Fibroblast of the aortic adventitia (primary cell): Measurements from ENCODE around the gene CSNK1A1. TPM values are rescaled to one million over a fixed set of nuclear protein-coding genes. Genes with fewer than 3 reads are reported as not detected.
A peak's percentile ranks its signal among the peaks of the same experiment; 100 is the strongest.

Experiments
- DNase-seq: peaks from one replicate; pipeline ENCODE4 v3.0.0-alpha.2; 2010; ENCODE audit warnings: low read depth
- H3K4me3 ChIP-seq: 2 replicates; pipeline ENCODE4 v1.5.1; 2011; ENCODE audit warnings: low read depth, mild to moderate bottlenecking, control low read depth, low read length, moderate library complexity
- total RNA-seq: library from RNA; depleted of rRNA; stranded (reverse); fragments of >200 nt; gene quantifications from 2 replicates; pipeline ENCODE4 v1.2.3, GENCODE V29; 2012; ENCODE audit warnings: low replicate concordance
- TF ChIP-seq, protein P1 (sequence below): IDR thresholded peaks from 2 replicates; pipeline ENCODE4 v1.5.1; 2011; ENCODE audit warnings: mild to moderate bottlenecking, low read length, control low read depth, inconsistent platforms; ENCODE audit not compliant: insufficient read depth

Gene CSNK1A1
- total RNA-seq, 1 donor = 394 TPM

DNA sequence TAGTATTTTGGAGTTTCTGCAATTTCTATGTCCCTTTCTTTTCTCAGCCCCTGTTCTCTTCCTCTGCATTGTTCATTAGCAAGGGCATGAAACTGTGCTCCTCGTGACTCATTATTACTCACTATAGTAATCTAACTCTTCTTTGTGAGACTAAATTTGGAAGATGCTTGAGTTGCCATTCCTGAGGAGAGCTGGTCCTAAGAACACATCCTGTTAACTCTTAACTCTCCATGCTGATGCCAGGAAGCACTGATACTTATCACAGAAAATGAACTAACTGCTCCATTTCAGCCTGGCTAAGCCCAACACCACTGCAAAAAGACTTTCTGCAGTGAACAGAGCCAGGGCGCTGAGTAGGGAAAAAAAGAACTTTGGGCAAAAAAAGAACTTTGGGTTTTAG lies 10.6 kb upstream of the CSNK1A1 start:
- H3K4me3 ChIP-seq = peak overlapping the region; percentile 50

DNA sequence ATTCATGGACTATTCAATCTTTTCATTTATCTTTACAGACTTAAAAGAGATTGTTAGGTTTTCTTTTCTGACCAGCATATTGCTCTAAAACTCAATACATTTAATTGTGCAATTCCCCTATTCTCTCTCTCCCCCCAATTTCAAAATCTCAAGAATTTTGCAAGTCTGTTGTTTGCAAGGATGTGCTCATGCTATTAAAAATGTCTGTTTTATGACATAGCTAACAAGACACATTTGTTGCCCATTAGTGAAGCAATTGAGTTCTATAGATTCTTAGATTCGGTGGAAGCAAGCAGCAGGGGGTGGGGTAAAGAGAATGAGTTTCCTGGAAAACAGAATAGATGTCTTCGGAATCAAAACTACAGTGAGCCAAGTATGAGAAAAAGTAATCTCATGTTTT lies 8.5 kb upstream of the CSNK1A1 start:
- DNase-seq = peak; percentile 49
- TF ChIP-seq, protein P1, sequence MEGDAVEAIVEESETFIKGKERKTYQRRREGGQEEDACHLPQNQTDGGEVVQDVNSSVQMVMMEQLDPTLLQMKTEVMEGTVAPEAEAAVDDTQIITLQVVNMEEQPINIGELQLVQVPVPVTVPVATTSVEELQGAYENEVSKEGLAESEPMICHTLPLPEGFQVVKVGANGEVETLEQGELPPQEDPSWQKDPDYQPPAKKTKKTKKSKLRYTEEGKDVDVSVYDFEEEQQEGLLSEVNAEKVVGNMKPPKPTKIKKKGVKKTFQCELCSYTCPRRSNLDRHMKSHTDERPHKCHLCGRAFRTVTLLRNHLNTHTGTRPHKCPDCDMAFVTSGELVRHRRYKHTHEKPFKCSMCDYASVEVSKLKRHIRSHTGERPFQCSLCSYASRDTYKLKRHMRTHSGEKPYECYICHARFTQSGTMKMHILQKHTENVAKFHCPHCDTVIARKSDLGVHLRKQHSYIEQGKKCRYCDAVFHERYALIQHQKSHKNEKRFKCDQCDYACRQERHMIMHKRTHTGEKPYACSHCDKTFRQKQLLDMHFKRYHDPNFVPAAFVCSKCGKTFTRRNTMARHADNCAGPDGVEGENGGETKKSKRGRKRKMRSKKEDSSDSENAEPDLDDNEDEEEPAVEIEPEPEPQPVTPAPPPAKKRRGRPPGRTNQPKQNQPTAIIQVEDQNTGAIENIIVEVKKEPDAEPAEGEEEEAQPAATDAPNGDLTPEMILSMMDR = no peak
- no peak overlapping the region for H3K4me3 ChIP-seq

More for the DNA sequence above, 10.6 kb upstream of the CSNK1A1 start:
- peak; percentile 97 for DNase-seq
- TF ChIP-seq, protein P1 = no peak

DNA sequence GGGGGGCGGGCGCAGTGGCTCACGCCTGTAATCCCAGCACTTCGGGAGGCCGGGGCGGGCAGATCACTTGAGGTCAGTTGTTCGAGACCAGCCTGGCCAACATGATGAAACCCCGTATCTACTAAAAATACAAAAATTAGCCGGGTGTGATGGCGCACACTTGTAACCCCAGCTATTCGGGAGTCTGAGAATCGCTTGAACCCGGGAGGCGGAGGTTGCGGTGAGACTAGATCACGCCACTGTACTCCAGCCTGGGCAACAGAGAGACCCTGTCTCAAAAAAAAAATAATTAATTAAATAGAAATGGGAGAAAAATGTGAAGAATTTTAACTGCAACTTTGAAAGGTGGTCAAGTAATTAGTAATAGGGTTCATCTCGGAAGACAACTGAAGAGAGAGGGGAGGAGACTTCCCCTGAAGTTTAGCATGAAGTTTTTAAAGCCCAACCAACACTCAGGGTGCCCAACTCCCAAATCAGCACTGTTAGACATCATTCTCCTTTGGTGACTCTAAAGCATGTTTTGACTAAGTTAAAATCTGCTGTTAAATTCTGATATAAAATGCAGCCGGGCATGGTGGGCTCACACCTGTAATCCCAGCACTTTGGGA lies 1.4 kb upstream of the CSNK1A1 start:
- TF ChIP-seq, protein P1 = no peak
- DNase-seq = no peak
- H3K4me3 ChIP-seq = no peak overlapping the region

DNA sequence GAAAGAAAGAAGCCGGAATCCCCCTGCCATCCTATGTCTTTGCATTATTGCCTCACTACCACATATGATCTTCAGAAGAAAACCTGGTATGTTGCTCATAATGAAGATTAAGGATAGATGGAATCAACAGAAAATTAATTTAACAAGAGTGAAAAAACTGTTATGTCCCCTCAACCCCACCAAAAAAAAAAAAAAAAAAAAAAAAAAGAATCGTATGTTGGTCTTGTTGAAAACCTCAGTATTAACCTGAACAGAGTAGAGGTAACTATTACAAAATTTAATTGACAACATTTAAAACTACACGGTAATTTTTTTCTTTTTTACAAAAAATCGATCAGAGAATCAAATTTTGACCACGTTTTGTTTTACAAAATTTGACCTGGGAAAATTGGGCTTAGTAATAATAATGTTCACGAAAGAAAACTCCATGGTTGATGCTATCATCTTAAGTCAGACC lies 827 bp upstream of the CSNK1A1 start:
- H3K4me3 ChIP-seq = peak overlapping the region; percentile 85
- DNase-seq = no peak
- TF ChIP-seq, protein P1 = no peak

DNA sequence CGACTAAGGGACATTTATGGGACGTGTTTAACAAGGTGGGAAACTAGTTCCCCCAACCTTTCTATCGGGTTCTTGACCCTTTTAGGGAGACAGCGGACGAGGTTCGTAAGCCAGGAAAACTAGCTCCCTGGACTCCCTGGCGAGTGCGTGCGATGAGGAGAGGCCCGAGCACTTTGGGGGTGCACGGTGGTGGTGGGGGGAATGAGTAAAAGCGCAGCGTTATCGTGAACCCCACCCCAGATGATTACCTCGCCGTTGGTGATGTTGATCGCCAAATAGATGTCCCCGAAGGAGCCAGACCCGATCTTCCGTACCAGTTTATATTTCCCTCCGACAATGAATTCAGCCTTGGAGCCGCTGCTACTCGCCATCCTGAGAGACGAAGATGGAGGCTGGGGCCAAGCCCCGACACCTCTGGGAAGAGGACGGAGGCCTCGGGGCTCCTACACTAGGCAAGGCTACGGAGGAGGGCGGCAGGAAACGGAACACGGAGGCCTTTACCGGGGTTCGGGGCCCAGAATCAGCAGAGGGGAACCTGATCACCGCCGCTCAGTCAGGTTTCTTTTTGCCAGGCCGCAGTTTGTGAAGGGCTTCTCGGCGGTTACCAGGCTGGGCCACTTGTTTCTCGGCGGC lies 529 bp downstream of the CSNK1A1 start:
- DNase-seq = no peak
- TF ChIP-seq, protein P1 = no peak
- H3K4me3 ChIP-seq = peak overlapping the region; percentile 99

DNA sequence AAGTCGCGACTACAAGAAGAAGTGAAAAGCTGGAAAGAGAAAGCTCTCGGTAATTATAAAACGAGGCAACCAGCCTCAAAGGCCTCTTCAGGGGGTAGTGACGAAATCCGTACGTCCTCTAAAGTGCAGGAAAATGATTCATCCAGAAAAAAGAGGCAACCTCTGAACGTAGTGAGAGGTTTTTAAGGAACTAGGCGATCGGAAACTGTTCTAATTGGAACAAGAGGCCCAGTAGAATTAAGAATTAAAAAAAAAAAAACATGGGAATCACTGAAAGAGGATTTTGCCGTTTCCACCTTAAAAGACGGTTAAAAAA lies 1.0 kb downstream of the CSNK1A1 start:
- TF ChIP-seq, protein P1 = no peak
- peak; percentile 81 for DNase-seq
- peak overlapping the region; percentile 99 for H3K4me3 ChIP-seq
